Smooth muscle cell (in vitro differentiated cells): Measurements from ENCODE around the gene PGF. TPM values are rescaled to one million over a fixed set of nuclear protein-coding genes. Genes with fewer than 3 reads are reported as not detected.

Experiments
- DNase-seq: peaks from one replicate; lab custom pipeline; 2025; ENCODE audit not compliant: unreplicated experiment; lab: John Stamatoyannopoulos, UW
- H2AFZ ChIP-seq: fragments of 200-600 bp; sonication (generic); 2 replicates; pipeline ENCODE4 v1.6.0; 2016; ENCODE audit warnings: antibody characterized with exemption, low read depth, mild to moderate bottlenecking
- H3F3A ChIP-seq: fragments of 200-600 bp; sonication (generic); 2 replicates; pipeline ENCODE4 v1.6.0; 2017; ENCODE audit warnings: antibody characterized with exemption, low read depth
- H3K27ac ChIP-seq: fragments of 200-600 bp; sonication (generic); 2 replicates; pipeline ENCODE4 v1.5.1; 2016; ENCODE audit warnings: low read depth, mild to moderate bottlenecking
- H3K27me3 ChIP-seq: fragments of 200-600 bp; sonication (generic); 2 replicates; pipeline ENCODE4 v1.6.1; 2016; ENCODE audit warnings: low read depth, mild to moderate bottlenecking
- H3K36me3 ChIP-seq: fragments of 200-600 bp; sonication (generic); 2 replicates; pipeline ENCODE4 v1.5.1; 2016; ENCODE audit warnings: low read depth
- H3K4me1 ChIP-seq: fragments of 200-600 bp; sonication (generic); 2 replicates; pipeline ENCODE4 v1.5.1; 2016; ENCODE audit warnings: low read depth
- H3K4me2 ChIP-seq: fragments of 200-600 bp; sonication (generic); 2 replicates; pipeline ENCODE4 v1.6.0; 2016; ENCODE audit warnings: mild to moderate bottlenecking
- H3K4me3 ChIP-seq: fragments of 200-600 bp; sonication (generic); 2 replicates; pipeline ENCODE4 v1.5.1; 2016; ENCODE audit warnings: mild to moderate bottlenecking
- H3K79me2 ChIP-seq: fragments of 200-600 bp; sonication (generic); 2 replicates; pipeline ENCODE4 v1.6.0; 2016; ENCODE audit warnings: low read depth, mild to moderate bottlenecking
- H3K9ac ChIP-seq: fragments of 200-600 bp; sonication (generic); 2 replicates; pipeline ENCODE4 v1.6.0; 2016; ENCODE audit warnings: low read depth
- H3K9me3 ChIP-seq: fragments of 200-600 bp; sonication (generic); replicated peaks from 2 replicates; pipeline ENCODE4 v1.5.1; 2016; ENCODE audit warnings: low read depth
- H4K20me1 ChIP-seq: fragments of 200-600 bp; sonication (generic); 2 replicates; pipeline ENCODE4 v1.6.0; 2016; ENCODE audit warnings: low read depth
- CTCF ChIP-seq: fragments of 200-600 bp; sonication (generic); IDR thresholded peaks from 2 replicates; pipeline ENCODE4 v1.5.1; 2017; ENCODE audit warnings: borderline replicate concordance, mild to moderate bottlenecking, antibody characterized with exemption; ENCODE audit not compliant: insufficient read depth, poor library complexity, severe bottlenecking
- WGBS: methylation state at CpG from one replicate; pipeline ENCODE4 v1.1.7; 2016; ENCODE audit warnings: low lambda C conversion rate; 5-methylcytosine and 5-hydroxymethylcytosine counted together
- polyA plus RNA-seq: library from polyadenylated mRNA; unstranded; fragments of >200 nt; fragmentation: Nextera tagmentation; extraction: Ambion mirVana; gene quantifications from 2 replicates; pipeline ENCODE4 v1.2.1, GENCODE V29; 2016
- total RNA-seq: library from RNA; depleted of rRNA; stranded (reverse); fragments of >200 nt; gene quantifications from 2 replicates; pipeline ENCODE4 v1.2.3, GENCODE V29; 2014

The PGF gene
- total and polyA plus RNA-seq, 2 experiments from 2014 or later = 15.4 to 30.6 TPM

- H3K79me2 ChIP-seq = peaks cover 6% of the 10 kb centered on the region
- H3K36me3 ChIP-seq = no peaks in the 10 kb centered on the region
- peaks cover 3% of the 10 kb centered on the region for H3F3A ChIP-seq
- H3K27me3 ChIP-seq = no peaks in the 10 kb centered on the region
- WGBS = 30% methylated on average over 9 of the region's 9 CpGs
- peak overlapping the region; percentile 44 for H3K27ac ChIP-seq
- H3K4me3 ChIP-seq = no peak overlapping the region
- H3K4me2 ChIP-seq = peak overlapping the region; percentile 44
- H3K4me1 ChIP-seq = peaks cover 21% of the 10 kb centered on the region
- DNase-seq = no peak
- no peaks in the 10 kb centered on the region for H4K20me1 ChIP-seq
- no peaks in the 10 kb centered on the region for H3K9me3 ChIP-seq
- H3K9ac ChIP-seq = no peak overlapping the region
- H2AFZ ChIP-seq = no peak overlapping the region
- no peak for TF ChIP-seq CTCF
Measured at GRCh38 chr14:74950795-74951442, 4.5 kb downstream of the PGF start.

GRCh38 chr14:74949859-74950573 is 5.4 kb downstream of the PGF start:
- no peak for DNase-seq
- H2AFZ ChIP-seq = no peak overlapping the region
- peak overlapping the region; percentile 44 for H3K27ac ChIP-seq
- no peak overlapping the region for H3K4me2 ChIP-seq
- peaks cover 18% of the 10 kb centered on the region for H3K4me1 ChIP-seq
- H3F3A ChIP-seq = no peaks in the 10 kb centered on the region
- H4K20me1 ChIP-seq = no peaks in the 10 kb centered on the region
- H3K36me3 ChIP-seq = no peaks in the 10 kb centered on the region
- H3K4me3 ChIP-seq = no peak overlapping the region
- no peak overlapping the region for H3K9ac ChIP-seq
- H3K79me2 ChIP-seq = peaks cover 6% of the 10 kb centered on the region
- H3K27me3 ChIP-seq = no peaks in the 10 kb centered on the region
- 58% methylated on average over 17 of the region's 17 CpGs for WGBS
- no peaks in the 10 kb centered on the region for H3K9me3 ChIP-seq
- no peak for TF ChIP-seq CTCF

- 92% methylated on average over 16 of the region's 16 CpGs for WGBS
- no peak for TF ChIP-seq CTCF
- Histone ChIP-seq H3F3A (no peaks in the 10 kb centered on the region), H3K9me3 (no peaks in the 10 kb centered on the region), H3K4me1 (peaks cover 9% of the 10 kb centered on the region), H3K4me3 (no peak overlapping the region), H2AFZ (no peak overlapping the region), H3K4me2 (no peak overlapping the region), H3K27me3 (no peaks in the 10 kb centered on the region), H3K9ac (no peak overlapping the region), H3K27ac (no peak overlapping the region), H4K20me1 (no peaks in the 10 kb centered on the region), H3K79me2 (peaks cover 6% of the 10 kb centered on the region), H3K36me3 (no peaks in the 10 kb centered on the region)
- no peak for DNase-seq
Measured at GRCh38 chr14:74949191-74949601, 6.2 kb downstream of the PGF start.
